Stimulated activated CD8-positive, alpha-beta memory T cell treated with anti-CD3 and anti-CD28 coated beads, Interleukin-4, amount 100 ng/mL, for 24 hours (primary cell): Measurements from ENCODE around the gene ANGPTL2.
"Not testable (repeated sequence)": the region's sequence is repeated elsewhere in the genome, so short reads cannot be mapped to it uniquely, and the experiment has no call there.

Experiments
- DNase-seq: peaks from one replicate; pipeline ENCODE4 v3.0.0-alpha.2; 2020; ENCODE audit warnings: low read depth

The ANGPTL2 gene

GRCh38 chr9:127122176-127123063 lies at the start of gene ANGPTL2:
ANGPTL2 (minus strand) TSS chr9:127122635; CDS start chr9:127108731, 13,904 bp downstream.
- no peak for DNase-seq

- DNase-seq: not testable (repeated sequence)
Observed at GRCh38 chr9:127171348-127171747, 48.9 kb upstream of the ANGPTL2 start.

GRCh38 chr9:127170652-127171051 lies 48.2 kb upstream of the ANGPTL2 start:
- DNase-seq: no peak

- DNase-seq: no peak
Observed at GRCh38 chr9:127170103-127170502, 47.7 kb upstream of the ANGPTL2 start.

- no peak for DNase-seq
Observed at GRCh38 chr9:127169575-127169883, 47.1 kb upstream of the ANGPTL2 start.

GRCh38 chr9:127168756-127169574 lies 46.5 kb upstream of the ANGPTL2 start:
- no peak for DNase-seq

GRCh38 chr9:127167560-127168326 lies 45.3 kb upstream of the ANGPTL2 start:
- DNase-seq: no peak

GRCh38 chr9:127166651-127167524 lies 44.5 kb upstream of the ANGPTL2 start:
- no peak for DNase-seq

- no peak for DNase-seq
Observed at GRCh38 chr9:127166111-127166510, 43.7 kb upstream of the ANGPTL2 start.

- DNase-seq: no peak
Observed at GRCh38 chr9:127165116-127165515, 42.7 kb upstream of the ANGPTL2 start.

GRCh38 chr9:127163409-127163808 lies 41.0 kb upstream of the ANGPTL2 start:
- DNase-seq: no peak

GRCh38 chr9:127162864-127163365 lies 40.5 kb upstream of the ANGPTL2 start:
- no peak for DNase-seq

- DNase-seq: no peak
Observed at GRCh38 chr9:127162046-127162863, 39.8 kb upstream of the ANGPTL2 start.

- no peak for DNase-seq
Observed at GRCh38 chr9:127161081-127161624, 38.7 kb upstream of the ANGPTL2 start.

- DNase-seq: no peak
Observed at GRCh38 chr9:127159949-127160610, 37.6 kb upstream of the ANGPTL2 start.

GRCh38 chr9:127159325-127159801 lies 36.9 kb upstream of the ANGPTL2 start:
- DNase-seq: no peak

GRCh38 chr9:127158786-127159324 lies 36.4 kb upstream of the ANGPTL2 start:
- no peak for DNase-seq

- no peak for DNase-seq
Observed at GRCh38 chr9:127155314-127155960, 33.0 kb upstream of the ANGPTL2 start.
